GM18870 (cell line): ENCODE data around the gene BABAM2.
"Not testable (repeated sequence)": the region's sequence is repeated elsewhere in the genome, so short reads cannot be mapped to it uniquely, and the experiment has no call there.

ENCODE experiments used
- ATAC-seq: cut with Tn5 transposase; IDR thresholded peaks from one replicate; pipeline ENCODE4 v1.9.1; 2021; ENCODE audit warnings: moderate library complexity; ENCODE audit not compliant: unreplicated experiment

Gene BABAM2

DNA sequence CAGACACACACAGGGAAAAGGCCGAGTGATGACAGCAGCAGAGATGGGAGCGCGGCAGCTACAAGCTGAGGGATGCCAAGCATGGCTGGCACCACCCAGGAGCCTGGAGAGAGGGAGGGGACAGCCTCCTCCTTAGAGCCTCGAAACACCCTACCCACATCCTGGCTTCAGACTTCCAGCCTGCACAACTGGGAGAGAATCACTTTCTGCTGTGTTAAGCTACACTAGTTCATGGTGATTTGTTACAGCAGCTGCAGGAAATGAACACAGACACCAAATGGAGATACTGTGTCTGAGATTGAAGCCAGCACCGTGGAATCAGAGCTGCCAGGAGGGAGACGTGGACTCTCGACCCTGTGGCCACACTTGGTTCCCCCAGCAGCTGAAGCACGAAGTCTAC, 474.6 kb downstream of the BABAM2 start:
- ATAC-seq: no peak

DNA sequence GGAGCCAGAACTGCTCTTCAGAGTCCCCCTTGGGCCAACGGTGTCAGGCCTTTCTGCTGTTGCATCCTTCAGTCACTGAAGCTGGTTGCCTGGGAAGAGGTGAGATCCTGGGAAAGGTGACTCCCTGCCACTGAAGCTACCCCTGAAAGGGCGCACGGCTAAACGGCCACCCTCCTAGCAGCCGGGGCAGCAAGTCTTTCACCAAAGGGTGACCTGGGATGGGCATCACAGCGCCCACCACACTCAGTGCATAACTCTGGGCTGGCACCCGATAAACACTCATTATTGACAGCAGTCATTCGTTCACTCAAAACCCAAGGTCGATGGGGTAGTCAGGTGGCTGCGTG, 475.6 kb downstream of the BABAM2 start:
- ATAC-seq: no peak

DNA sequence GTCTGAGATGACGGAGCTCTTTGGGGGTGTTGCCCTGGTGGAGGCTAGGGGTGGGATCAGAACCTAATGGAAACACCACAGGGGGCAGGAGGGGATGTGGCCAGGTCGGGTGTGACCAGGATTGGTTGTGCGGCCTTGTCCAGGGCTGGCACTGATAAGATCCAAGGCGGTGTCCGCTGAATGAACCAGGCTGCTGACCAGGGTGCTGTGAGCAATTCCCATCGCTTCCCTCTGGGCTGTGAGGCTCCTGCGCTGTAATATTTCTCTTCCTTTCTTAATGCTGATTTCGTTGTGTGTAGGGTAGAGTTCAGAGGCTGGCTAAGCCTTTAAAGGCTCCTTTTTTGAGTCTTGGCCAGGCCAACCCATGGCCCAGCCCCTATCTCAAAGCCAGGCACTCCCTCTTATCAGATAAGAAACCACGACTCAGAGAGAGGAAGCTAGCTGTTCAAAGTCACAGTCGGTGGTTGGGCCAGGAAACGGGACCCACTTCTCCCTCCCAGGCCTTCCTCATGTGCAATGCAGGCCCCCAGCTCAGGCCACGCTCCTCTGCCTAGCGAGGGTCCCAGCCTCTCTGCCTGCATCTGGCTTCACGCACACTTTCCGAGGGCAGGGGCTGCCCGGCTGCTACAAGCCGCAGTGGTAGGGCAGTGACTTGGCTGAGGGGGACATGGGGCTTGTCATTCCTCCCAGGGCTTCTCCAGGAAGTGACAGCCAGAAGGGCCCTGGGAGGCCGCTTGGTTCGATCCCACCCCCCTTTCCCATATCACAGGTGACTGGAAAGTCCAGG, 476.2 kb downstream of the BABAM2 start:
- no peak for ATAC-seq

GRCh38 chr2:28367667-28368356, 477.3 kb downstream of the BABAM2 start:
- ATAC-seq: no peak

- ATAC-seq: no peak
Observed at GRCh38 chr2:28368357-28368798, 477.8 kb downstream of the BABAM2 start.

DNA sequence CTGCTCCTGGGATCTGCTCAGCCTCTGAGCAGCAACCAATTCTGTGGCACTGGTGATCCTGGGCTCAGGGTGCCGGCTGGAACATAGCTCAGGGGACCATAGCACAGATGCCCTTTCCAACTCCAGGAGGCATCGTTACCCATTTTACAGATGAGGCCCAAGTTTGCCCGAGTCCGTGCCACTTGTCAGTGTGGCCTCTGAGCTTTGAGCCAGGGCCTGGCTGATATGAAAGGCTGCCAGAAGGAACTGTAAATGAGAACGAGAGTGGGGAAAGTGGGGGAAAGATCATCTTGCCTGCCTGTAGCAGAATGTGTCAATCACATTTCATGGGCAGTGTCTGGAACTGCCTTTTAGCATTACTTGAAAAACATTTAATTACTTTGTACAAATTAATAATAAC, 478.8 kb downstream of the BABAM2 start:
- no peak for ATAC-seq

DNA sequence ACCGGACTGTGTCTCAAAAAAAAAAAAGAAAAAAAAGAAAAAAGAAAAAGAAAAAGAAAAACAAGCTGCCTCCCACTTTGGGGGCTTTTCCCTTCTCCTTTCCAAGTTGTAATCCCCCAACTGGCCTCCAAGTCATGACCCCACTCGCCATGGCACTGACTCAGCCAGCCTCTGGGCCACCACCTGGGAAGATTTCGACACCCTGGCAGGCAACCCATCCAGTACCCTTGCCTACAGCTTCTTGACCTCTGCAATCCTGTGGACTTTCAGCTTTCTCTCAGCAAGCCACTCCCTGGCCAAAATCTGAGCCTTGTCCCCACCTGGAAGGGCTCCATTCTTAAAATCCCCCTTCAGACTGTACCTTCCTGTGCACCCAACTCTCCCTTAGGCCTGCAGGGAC, 479.8 kb downstream of the BABAM2 start:
- ATAC-seq: no peak

GRCh38 chr2:28371728-28372127, 481.2 kb downstream of the BABAM2 start:
- not testable (repeated sequence) for ATAC-seq

DNA sequence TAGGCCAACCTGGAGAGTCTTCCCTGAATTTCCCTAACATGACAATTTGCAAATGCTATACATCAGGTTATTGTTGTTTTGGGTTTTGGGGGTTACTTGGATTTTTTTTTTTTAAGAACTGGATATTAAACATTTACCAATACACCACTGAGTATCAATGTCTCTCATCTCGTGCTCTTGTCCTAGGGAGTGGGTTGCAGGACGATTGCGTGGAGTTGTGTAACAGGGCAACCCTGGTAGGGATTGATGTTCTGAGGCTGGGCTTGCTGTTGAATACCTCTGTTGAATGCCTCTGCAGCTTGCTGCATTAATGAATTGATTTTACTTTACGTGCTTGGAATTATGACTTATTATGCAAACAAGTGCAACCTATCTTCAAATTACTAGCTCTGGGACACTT, 483.3 kb downstream of the BABAM2 start:
- ATAC-seq: no peak

GRCh38 chr2:28374331-28374730, 483.8 kb downstream of the BABAM2 start:
- ATAC-seq: no peak

DNA sequence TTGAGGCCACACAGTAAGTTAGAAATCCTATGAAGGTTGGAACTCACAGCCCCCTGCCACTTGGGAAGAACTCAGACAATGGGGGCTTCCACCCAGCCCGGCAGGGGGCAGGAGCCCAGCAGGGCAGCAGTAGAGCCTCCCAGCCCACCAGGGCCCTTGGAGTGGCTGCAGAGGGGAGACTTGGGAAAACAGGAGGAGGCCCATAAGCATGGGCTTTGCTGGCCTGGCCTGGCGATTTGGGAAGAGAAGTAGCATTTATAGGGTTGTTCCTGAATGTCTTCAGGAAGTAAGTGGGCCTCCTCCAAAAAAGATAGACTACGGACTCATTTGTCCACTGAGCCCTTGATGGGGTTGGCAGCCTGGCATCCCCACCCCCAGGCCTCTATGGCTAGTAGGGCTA, 484.7 kb downstream of the BABAM2 start:
- no peak for ATAC-seq

DNA sequence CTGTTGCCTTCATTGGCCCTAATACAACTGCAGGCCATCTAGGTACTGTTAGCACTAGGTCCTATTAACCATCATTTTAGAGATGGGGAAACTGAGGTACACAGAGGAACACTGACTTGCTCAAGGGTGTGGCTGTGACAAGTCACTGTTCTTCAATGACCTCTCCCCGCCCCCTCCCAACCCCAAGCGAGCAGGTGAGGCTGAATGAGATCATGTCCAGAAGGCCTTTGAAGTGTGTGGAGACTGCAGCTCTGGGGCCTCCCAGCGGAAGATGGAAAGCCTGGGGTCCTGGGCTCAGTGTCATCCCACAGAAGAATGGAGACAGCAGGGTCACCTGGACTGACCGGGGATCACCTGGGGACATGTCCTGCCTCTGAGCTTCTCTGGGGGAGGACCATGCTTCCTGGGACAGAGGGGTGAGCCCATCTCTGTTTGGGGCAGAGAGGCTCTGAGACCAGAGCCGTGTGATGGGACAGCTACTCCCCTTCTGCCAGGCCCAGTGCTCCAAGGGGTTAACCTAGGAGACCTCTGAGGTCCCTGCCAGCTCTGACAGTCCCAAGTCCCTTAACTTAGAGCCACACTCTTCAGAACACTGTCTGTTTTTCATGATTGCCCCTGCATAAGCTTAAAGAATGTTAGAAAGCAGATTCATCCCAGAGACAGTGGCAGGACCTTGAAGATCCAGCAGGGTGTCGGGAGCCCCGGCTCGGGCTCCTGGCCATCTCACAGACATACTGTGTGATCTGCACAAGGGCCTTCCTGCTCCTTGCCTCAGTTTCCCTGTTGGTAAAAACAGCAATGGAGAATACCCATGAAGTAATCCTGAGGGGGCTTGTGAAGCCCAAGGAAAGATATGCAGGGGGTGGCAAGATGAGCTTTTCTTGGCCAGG, 485.5 kb downstream of the BABAM2 start:
- ATAC-seq: no peak

- ATAC-seq: no peak
Observed at GRCh38 chr2:28377195-28377816, 486.8 kb downstream of the BABAM2 start.

DNA sequence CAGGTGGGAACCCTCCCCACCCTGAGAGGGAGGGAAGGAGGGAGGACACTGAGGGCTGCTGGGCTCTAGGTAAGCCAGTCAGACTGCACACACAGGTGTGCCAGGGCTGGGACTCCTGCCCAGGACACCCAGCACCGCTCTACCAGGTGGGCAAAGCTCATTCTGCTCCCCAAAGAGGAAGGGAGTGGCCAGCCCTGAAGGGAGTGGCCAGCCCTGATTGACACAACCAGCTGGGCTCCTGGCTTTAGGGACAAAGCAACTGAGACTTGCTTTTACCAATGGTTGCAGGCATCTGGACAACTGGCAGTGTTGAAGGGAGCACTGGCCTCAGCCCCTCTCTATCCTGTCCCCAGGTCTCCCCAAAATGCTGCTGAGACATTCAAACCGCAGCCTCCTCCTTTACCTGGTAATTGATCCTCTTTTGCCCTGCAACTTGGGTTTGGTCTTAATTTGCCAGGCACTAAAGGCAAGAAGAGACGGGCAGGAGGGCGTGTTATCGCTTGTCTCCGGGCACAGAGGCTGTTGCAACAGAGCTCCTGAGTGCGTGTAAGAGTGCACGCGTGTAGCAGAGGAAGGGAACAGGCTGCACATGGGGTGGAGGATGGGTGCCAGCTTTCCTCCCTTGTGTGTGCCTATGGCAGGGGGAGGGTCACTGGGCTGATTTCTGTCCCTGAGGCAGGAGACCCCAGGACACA, 487.6 kb downstream of the BABAM2 start:
- ATAC-seq: no peak

- no peak for ATAC-seq
Observed at GRCh38 chr2:28378679-28379584, 488.4 kb downstream of the BABAM2 start.

GRCh38 chr2:28380219-28380618, 489.7 kb downstream of the BABAM2 start:
- ATAC-seq: no peak

DNA sequence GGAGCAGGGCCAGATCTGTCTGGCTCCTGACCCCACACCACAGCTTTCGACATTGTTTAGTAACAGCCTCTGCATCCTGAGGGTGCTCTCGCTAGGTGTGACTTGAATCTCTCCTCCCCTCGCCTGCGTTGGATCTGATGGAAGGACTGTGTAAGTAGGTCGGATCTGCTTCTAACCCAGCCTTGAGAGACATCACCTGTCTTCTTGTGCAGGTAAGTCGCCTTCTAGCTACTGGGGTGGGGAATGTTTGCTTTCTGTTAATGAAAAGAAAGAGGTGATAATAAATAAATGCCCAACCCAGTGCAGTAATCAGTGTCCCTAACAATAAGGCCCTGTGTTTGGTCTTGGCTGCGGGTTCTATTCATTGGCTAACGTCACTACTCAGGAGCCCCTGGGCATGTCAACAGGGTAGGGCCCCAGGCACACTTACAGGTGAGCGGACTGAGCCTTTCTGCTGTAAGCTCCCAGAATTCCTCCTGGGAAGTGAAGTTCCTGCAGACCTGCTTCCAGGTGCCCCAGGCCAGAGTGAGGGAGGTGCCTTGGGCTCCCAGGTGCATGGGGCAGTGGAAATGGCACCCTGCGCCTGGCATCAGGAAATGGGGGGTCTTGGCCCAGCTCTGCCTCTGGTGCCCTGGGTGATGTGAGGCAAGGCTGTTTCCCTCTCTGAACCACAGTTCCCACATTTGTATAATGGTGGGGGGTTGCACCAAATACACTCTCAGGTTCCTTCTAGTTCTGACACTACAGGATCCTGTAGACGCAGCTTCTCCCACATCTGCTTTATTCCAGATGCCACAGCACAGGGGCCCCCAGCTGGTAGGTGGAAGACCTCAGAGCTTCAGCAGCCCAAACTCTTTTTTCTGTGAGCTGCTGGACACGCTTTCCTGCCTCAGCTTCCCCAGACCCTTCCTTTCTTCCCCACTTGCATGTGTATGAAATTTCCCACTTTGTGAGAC, 491.0 kb downstream of the BABAM2 start:
- no peak for ATAC-seq

DNA sequence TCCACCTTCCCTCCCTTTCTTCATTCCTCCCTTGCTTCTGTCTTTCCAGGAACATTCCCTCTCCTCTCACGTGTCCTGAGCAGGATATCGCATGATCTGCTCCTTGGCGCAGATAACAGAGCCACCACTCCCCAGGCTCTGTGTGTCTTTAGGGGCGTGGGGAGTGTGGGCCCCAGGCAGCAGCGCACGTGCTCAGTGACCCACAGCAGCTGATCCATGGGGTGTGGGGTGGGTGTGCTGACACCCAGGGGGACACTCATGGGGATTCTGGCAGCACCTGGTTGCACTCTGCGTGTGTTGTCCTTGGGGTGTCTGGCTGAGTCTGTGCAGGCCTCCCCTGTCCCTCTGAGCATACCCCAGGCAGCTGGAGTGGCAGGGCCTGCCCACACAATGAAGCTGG, 492.2 kb downstream of the BABAM2 start:
- no peak for ATAC-seq
